ENCODE results near the gene RGN.

The RGN gene

DNA sequence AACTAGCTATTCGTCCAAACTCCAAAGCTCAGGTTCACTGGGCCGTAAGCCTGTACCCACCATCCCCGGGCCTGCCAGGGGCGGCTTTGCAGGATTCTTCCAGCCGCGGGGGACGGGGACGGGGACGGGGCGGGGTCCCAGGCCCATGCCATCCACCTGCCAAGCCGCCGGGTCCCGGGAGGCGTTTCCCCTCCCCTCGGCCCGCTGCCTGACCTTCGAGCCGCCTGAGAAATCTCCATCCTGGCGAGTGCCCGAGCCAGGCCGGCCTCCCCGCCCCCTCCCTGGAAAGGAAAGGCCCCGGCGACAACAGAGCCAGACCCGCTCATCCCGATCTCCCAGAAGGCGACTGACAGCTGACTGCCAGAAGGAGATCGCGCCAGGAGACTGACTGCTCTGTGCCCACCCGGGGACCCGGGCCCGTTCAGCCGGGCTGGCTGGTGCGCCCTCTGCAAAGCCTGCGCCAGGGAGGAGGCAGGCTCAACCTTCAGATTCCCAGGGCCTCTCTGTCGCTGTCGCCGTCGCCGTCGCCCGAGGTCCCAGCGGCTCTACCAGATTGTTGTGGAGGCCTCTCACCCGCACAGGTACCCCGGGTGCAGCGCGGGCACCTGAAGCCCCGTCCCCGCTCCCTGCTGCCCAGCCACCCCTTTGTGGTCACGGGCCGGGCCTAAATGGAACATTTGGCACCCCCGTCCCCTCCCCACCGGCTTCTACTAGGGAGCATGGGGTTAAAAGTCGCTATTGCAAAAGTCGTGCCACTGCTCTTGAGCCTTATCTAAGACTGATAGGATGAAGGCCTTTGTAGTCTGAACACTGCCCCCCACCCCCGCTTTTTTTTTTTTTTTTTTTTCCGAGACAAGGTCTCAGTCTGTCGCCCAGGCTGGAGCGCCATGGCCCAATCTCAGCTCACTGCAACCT lies at the start of gene RGN:
TSS of gene RGN (plus strand) at position 315 of the 915 bp plus-strand sequence. CDS start 2,702 bp downstream, outside the sequence.
- peak within 1 kb of the TSS; percentile 58 to 73 for H3K4me3 ChIP-seq (ENCODE audit: low read length in 2 of 2)
- H3K27ac ChIP-seq (ENCODE audit: low read length), result peak within 1 kb of the TSS; percentile 24
- no peaks in the 10 kb centered on the region for H3K9me3 ChIP-seq (ENCODE audit: control insufficient read depth in 2 of 2, low read length in 2 of 2)
- peaks cover 3 to 4% of the 10 kb centered on the region in 2 donors for H3K36me3 ChIP-seq (ENCODE audit: control insufficient read depth in 2 of 2, insufficient read depth in 2 of 2, low read length in 2 of 2)
- H3K9ac ChIP-seq (ENCODE audit: low read length in 2 of 2), result peak within 1 kb of the TSS; percentile 59 to 68
- peaks cover 0 to 9% of the 10 kb centered on the region in 2 donors for H3K27me3 ChIP-seq (ENCODE audit: control insufficient read depth in 1 of 2, insufficient read depth in 2 of 2, low read length in 2 of 2)
- no peaks in the 10 kb centered on the region for H3K4me1 ChIP-seq (ENCODE audit: control insufficient read depth, insufficient read depth, low read length)

DNA sequence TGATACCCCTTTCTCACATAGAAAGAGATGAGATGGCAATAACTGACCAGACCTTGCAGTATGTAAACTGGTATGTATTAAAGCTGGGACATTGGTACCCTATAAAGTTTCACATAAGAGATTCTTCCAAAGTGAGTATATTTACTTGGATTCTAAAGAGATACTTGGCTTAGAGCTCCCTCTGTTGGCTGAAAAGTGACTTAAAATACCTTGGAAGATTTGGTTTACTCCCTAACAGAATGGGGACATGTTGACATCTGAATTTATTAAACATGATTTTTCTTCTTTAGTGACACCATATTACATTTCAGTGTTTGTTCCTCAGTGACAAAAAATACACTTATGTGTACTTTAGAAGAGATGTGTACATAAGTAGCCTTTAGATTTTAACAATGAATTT lies 47.9 kb upstream of the RGN start:
- Histone ChIP-seq H3K36me3 (ENCODE audit: control insufficient read depth in 2 of 2, insufficient read depth in 2 of 2, low read length in 2 of 2) (no peaks in the 10 kb centered on the region), H3K27me3 (ENCODE audit: control insufficient read depth in 1 of 2, insufficient read depth in 2 of 2, low read length in 2 of 2) (peaks cover 0 to 6% of the 10 kb centered on the region in 2 donors), H3K27ac (ENCODE audit: low read length) (no peak overlapping the region), H3K9me3 (ENCODE audit: control insufficient read depth in 2 of 2, low read length in 2 of 2) (no peaks in the 10 kb centered on the region), H3K9ac (ENCODE audit: low read length in 2 of 2) (no peak overlapping the region), H3K4me1 (ENCODE audit: control insufficient read depth, insufficient read depth, low read length) (no peaks in the 10 kb centered on the region), H3K4me3 (ENCODE audit: low read length in 2 of 2) (no peak overlapping the region)

- no peaks in the 10 kb centered on the region for H3K36me3 ChIP-seq (ENCODE audit: control insufficient read depth in 2 of 2, insufficient read depth in 2 of 2, low read length in 2 of 2)
Observed at GRCh38 chrX:47047989-47048388, 30.3 kb upstream of the RGN start.

DNA sequence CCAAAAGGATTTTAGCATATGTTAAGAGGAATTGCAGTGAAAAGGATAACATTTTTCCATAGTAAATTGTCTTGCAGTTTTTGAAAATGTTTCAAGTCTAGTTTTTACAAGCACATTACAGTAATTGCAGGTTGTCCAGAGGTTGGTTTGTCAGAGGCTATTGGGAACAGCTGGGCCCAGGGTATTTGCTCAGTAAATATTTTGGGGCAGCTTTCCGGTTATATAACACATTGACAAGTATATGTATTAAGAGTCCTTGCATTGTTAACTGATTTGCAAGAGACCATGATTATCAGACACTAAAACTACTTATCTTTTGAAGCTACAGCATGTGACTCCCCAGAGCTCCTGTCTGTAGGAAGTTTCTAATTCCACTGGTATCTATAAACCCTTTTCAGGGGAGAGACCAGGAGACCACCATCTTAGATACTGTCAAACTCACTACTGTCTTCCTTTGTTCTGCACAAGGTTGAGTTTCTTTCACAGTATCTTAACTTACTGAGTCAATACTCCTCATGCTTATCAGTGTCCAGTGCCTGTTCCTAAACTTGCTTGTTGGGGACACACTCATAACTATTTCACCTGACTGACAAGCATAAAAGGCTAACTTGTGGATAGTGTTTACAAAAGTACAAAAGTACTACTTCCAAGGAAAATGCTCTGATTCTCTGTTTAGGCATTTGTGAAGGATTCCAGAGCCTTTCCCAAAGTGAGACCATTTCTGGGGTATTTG lies 18.9 kb upstream of the RGN start:
- Histone ChIP-seq H3K27ac (ENCODE audit: low read length) (no peak overlapping the region), H3K27me3 (ENCODE audit: control insufficient read depth in 1 of 2, insufficient read depth in 2 of 2, low read length in 2 of 2) (peaks cover 0 to 11% of the 10 kb centered on the region in 2 donors), H3K4me3 (ENCODE audit: low read length in 2 of 2) (no peak overlapping the region), H3K9ac (ENCODE audit: low read length in 2 of 2) (no peak overlapping the region), H3K9me3 (ENCODE audit: control insufficient read depth in 2 of 2, low read length in 2 of 2) (no peaks in the 10 kb centered on the region), H3K4me1 (ENCODE audit: control insufficient read depth, insufficient read depth, low read length) (no peaks in the 10 kb centered on the region), H3K36me3 (ENCODE audit: control insufficient read depth in 2 of 2, insufficient read depth in 2 of 2, low read length in 2 of 2) (peaks cover 0 to 2% of the 10 kb centered on the region in 2 donors)

More at GRCh38 chrX:47047989-47048388, 30.3 kb upstream of the RGN start:
- Histone ChIP-seq H3K9me3 (ENCODE audit: control insufficient read depth in 2 of 2, low read length in 2 of 2) (peaks cover 0 to 3% of the 10 kb centered on the region in 2 donors), H3K4me1 (ENCODE audit: control insufficient read depth, insufficient read depth, low read length) (no peaks in the 10 kb centered on the region), H3K9ac (ENCODE audit: low read length in 2 of 2) (no peak overlapping the region), H3K4me3 (ENCODE audit: low read length in 2 of 2) (no peak overlapping the region), H3K27ac (ENCODE audit: low read length) (no peak overlapping the region), H3K27me3 (ENCODE audit: control insufficient read depth in 1 of 2, insufficient read depth in 2 of 2, low read length in 2 of 2) (no peaks in the 10 kb centered on the region)

- Histone ChIP-seq H3K27ac (ENCODE audit: low read length) (no peak overlapping the region), H3K27me3 (ENCODE audit: control insufficient read depth in 1 of 2, insufficient read depth in 2 of 2, low read length in 2 of 2) (peaks cover 0 to 11% of the 10 kb centered on the region in 2 donors), H3K4me1 (ENCODE audit: control insufficient read depth, insufficient read depth, low read length) (no peaks in the 10 kb centered on the region), H3K36me3 (ENCODE audit: control insufficient read depth in 2 of 2, insufficient read depth in 2 of 2, low read length in 2 of 2) (peaks cover 0 to 2% of the 10 kb centered on the region in 2 donors), H3K9ac (ENCODE audit: low read length in 2 of 2) (no peak overlapping the region), H3K4me3 (ENCODE audit: low read length in 2 of 2) (no peak overlapping the region), H3K9me3 (ENCODE audit: control insufficient read depth in 2 of 2, low read length in 2 of 2) (no peaks in the 10 kb centered on the region)
Observed at GRCh38 chrX:47060708-47061107, 17.5 kb upstream of the RGN start.

- H3K9me3 ChIP-seq (ENCODE audit: control insufficient read depth in 2 of 2, low read length in 2 of 2), result no peaks in the 10 kb centered on the region
- no peak overlapping the region for H3K9ac ChIP-seq (ENCODE audit: low read length in 2 of 2)
- H3K4me3 ChIP-seq (ENCODE audit: low read length in 2 of 2), result no peak overlapping the region
- H3K27ac ChIP-seq (ENCODE audit: low read length), result no peak overlapping the region
- peaks cover 0 to 2% of the 10 kb centered on the region in 2 donors for H3K36me3 ChIP-seq (ENCODE audit: control insufficient read depth in 2 of 2, insufficient read depth in 2 of 2, low read length in 2 of 2)
- H3K27me3 ChIP-seq (ENCODE audit: control insufficient read depth in 1 of 2, insufficient read depth in 2 of 2, low read length in 2 of 2), result peaks cover 0 to 11% of the 10 kb centered on the region in 2 donors
- no peaks in the 10 kb centered on the region for H3K4me1 ChIP-seq (ENCODE audit: control insufficient read depth, insufficient read depth, low read length)
Observed at GRCh38 chrX:47061238-47061919, 16.9 kb upstream of the RGN start.

DNA sequence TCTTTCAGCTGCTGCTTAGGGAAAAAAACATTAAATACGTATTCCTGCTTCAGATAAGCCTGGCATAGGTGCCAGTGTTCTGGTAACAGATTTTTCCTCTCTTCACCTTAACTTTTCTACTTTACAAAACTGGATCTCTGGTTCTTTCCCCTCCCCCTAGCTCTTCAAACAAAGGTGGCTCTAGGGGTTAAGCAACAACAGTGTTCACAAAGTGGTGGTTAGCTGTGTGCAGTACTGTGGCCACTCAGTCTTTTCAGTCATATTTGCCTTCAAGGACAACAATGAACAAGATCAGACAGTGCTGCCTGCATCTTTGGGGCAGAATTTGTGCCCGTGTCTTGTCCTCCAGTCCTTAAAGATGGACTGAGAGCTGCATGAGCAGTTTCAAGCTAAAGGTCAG lies 15.1 kb upstream of the RGN start:
- Histone ChIP-seq H3K36me3 (ENCODE audit: control insufficient read depth in 2 of 2, insufficient read depth in 2 of 2, low read length in 2 of 2) (peaks cover 0 to 2% of the 10 kb centered on the region in 2 donors), H3K9ac (ENCODE audit: low read length in 2 of 2) (no peak overlapping the region), H3K4me1 (ENCODE audit: control insufficient read depth, insufficient read depth, low read length) (no peaks in the 10 kb centered on the region), H3K4me3 (ENCODE audit: low read length in 2 of 2) (no peak overlapping the region), H3K9me3 (ENCODE audit: control insufficient read depth in 2 of 2, low read length in 2 of 2) (no peaks in the 10 kb centered on the region), H3K27ac (ENCODE audit: low read length) (no peak overlapping the region), H3K27me3 (ENCODE audit: control insufficient read depth in 1 of 2, insufficient read depth in 2 of 2, low read length in 2 of 2) (peaks cover 0 to 4% of the 10 kb centered on the region in 2 donors)

DNA sequence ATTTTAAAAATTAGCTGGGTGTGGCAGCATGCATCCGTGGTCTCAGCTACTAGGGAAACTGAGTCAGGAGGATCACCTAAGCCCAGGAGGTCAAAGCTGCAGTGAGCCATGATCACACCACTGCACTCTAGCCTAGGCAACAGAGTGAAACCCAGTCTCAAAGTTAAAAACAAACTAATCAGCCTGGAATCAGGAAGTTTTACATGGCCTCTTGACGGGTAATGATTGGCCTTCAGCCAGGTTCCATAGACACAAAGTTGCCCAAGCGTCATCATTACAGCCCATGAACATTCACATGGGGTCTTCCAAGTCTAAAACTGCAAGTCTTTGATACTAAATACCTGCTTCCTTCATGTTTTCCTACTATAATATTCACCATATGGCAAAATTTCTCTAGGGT lies 10.0 kb upstream of the RGN start:
- Histone ChIP-seq H3K27ac (ENCODE audit: low read length) (no peak overlapping the region), H3K9ac (ENCODE audit: low read length in 2 of 2) (no peak overlapping the region), H3K4me1 (ENCODE audit: control insufficient read depth, insufficient read depth, low read length) (no peaks in the 10 kb centered on the region), H3K9me3 (ENCODE audit: control insufficient read depth in 2 of 2, low read length in 2 of 2) (no peaks in the 10 kb centered on the region), H3K4me3 (ENCODE audit: low read length in 2 of 2) (no peak overlapping the region), H3K27me3 (ENCODE audit: control insufficient read depth in 1 of 2, insufficient read depth in 2 of 2, low read length in 2 of 2) (peaks cover 0 to 4% of the 10 kb centered on the region in 2 donors), H3K36me3 (ENCODE audit: control insufficient read depth in 2 of 2, insufficient read depth in 2 of 2, low read length in 2 of 2) (no peaks in the 10 kb centered on the region)

DNA sequence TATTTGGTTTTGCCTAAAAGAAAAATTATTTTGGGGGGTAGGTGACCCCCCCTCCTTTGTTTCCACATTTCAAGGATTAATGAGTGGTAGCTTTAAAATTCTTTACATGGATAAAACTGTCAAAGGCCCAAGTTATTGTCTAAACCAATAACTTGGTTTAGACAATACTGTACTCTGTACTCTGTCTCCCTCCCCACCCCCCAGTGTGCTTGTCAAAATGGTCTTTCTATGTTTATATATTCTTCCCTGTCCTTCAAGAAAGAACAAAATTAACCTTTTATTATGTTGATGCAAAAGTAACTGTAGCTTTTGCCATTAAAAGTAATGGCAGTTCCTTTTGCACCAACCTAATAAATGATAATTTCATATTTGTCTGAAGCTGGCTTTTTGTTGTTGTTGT lies 9.5 kb upstream of the RGN start:
- Histone ChIP-seq H3K27me3 (ENCODE audit: control insufficient read depth in 1 of 2, insufficient read depth in 2 of 2, low read length in 2 of 2) (peaks cover 0 to 4% of the 10 kb centered on the region in 2 donors), H3K9me3 (ENCODE audit: control insufficient read depth in 2 of 2, low read length in 2 of 2) (no peaks in the 10 kb centered on the region), H3K36me3 (ENCODE audit: control insufficient read depth in 2 of 2, insufficient read depth in 2 of 2, low read length in 2 of 2) (no peaks in the 10 kb centered on the region), H3K4me3 (ENCODE audit: low read length in 2 of 2) (no peak overlapping the region), H3K9ac (ENCODE audit: low read length in 2 of 2) (no peak overlapping the region), H3K27ac (ENCODE audit: low read length) (no peak overlapping the region), H3K4me1 (ENCODE audit: control insufficient read depth, insufficient read depth, low read length) (no peaks in the 10 kb centered on the region)

DNA sequence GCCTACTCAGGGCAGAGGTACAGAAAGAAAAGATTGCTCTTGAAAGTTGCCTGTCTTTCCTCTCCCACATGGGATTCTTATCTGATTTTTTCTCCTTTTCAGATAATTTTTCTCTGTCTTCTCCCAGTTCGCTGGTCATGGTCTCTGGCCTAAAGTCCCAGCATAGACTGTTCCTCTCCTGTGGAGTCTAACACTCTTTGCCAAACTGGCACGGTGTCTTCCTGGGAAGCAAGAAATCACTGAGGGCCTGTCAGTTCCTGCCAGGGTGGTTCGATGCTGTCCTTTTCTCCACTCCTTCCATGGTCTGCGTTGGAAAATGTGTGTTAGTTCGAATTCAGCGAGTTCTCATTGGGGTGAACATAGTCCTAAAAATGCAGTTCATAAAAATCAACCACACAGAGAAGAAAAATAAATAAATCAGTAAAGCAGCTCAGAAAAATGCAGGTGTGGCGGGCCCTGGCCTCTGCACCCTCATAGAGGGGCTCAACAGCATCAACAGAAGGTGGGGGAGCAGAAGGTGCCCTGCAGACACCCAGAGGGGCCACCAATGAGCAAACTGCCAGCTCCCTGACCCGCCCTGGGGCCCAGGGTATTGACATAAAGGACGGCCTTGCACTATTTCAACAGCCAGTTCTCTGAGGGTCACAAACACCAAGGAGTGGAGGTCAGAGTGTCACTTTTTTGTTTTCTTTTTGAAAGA lies 2.1 kb downstream of the RGN start:
- Histone ChIP-seq H3K27ac (ENCODE audit: low read length) (no peak overlapping the region), H3K9ac (ENCODE audit: low read length in 2 of 2) (no peak overlapping the region), H3K4me3 (ENCODE audit: low read length in 2 of 2) (no peak overlapping the region)

More for the DNA sequence above, 2.1 kb downstream of the RGN start:
- Histone ChIP-seq H3K9me3 (ENCODE audit: control insufficient read depth in 2 of 2, low read length in 2 of 2) (no peaks in the 10 kb centered on the region), H3K4me1 (ENCODE audit: control insufficient read depth, insufficient read depth, low read length) (no peaks in the 10 kb centered on the region), H3K36me3 (ENCODE audit: control insufficient read depth in 2 of 2, insufficient read depth in 2 of 2, low read length in 2 of 2) (peaks cover 4 to 5% of the 10 kb centered on the region in 2 donors), H3K27me3 (ENCODE audit: control insufficient read depth in 1 of 2, insufficient read depth in 2 of 2, low read length in 2 of 2) (peaks cover 0 to 13% of the 10 kb centered on the region in 2 donors)

Data from stomach smooth muscle (tissue), 2 donors.